ENCODE results near the gene ZFP69B. TPM values are rescaled to one million over a fixed set of nuclear protein-coding genes. Genes with fewer than 3 reads are reported as not detected.
"Not testable (repeated sequence)": the region's sequence is repeated elsewhere in the genome, so short reads cannot be mapped to it uniquely, and the experiment has no call there.

The ZFP69B gene
- total RNA-seq, 1 donor from 2014 or later, result 14.3 TPM

GRCh38 chr1:40478276-40478675 is 28.0 kb downstream of the ZFP69B start:
- peak overlapping the region; percentile 92 for H3K4me3 Mint-ChIP-seq
- peaks cover 17% of the 10 kb centered on the region for H3K9me3 Mint-ChIP-seq
- no peaks in the 10 kb centered on the region for H3K27me3 Mint-ChIP-seq (ENCODE audit: low read depth)
- peaks cover 27% of the 10 kb centered on the region for H3K4me1 Mint-ChIP-seq
- TF ChIP-seq, protein P1, sequence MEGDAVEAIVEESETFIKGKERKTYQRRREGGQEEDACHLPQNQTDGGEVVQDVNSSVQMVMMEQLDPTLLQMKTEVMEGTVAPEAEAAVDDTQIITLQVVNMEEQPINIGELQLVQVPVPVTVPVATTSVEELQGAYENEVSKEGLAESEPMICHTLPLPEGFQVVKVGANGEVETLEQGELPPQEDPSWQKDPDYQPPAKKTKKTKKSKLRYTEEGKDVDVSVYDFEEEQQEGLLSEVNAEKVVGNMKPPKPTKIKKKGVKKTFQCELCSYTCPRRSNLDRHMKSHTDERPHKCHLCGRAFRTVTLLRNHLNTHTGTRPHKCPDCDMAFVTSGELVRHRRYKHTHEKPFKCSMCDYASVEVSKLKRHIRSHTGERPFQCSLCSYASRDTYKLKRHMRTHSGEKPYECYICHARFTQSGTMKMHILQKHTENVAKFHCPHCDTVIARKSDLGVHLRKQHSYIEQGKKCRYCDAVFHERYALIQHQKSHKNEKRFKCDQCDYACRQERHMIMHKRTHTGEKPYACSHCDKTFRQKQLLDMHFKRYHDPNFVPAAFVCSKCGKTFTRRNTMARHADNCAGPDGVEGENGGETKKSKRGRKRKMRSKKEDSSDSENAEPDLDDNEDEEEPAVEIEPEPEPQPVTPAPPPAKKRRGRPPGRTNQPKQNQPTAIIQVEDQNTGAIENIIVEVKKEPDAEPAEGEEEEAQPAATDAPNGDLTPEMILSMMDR (conservative IDR thresholded peaks at IDR 0.05), result no peak
- DNase-seq (ENCODE audit: low read depth, low spot score), result no peak
- peaks cover 38% of the 10 kb centered on the region for H3K36me3 Mint-ChIP-seq (ENCODE audit: low read depth)
- no peak overlapping the region for H3K27ac Mint-ChIP-seq (ENCODE audit: unreplicated experiment)

GRCh38 chr1:40479156-40479555 is 28.9 kb downstream of the ZFP69B start:
- peak overlapping the region; percentile 73 for H3K27ac Mint-ChIP-seq (ENCODE audit: unreplicated experiment)
- no peaks in the 10 kb centered on the region for H3K27me3 Mint-ChIP-seq (ENCODE audit: low read depth)
- DNase-seq (ENCODE audit: low read depth, low spot score), result no peak
- H3K4me1 Mint-ChIP-seq, result peaks cover 27% of the 10 kb centered on the region
- peaks cover 39% of the 10 kb centered on the region for H3K36me3 Mint-ChIP-seq (ENCODE audit: low read depth)
- TF ChIP-seq, protein P1 (conservative IDR thresholded peaks at IDR 0.05), result no peak
- H3K9me3 Mint-ChIP-seq, result peaks cover 14% of the 10 kb centered on the region
- peak overlapping the region; percentile 92 for H3K4me3 Mint-ChIP-seq

GRCh38 chr1:40495315-40495903 is 45.1 kb downstream of the ZFP69B start:
- TF ChIP-seq, protein P1 (conservative IDR thresholded peaks at IDR 0.05), result no peak
- Mint-ChIP-seq H3K4me1 (no peaks in the 10 kb centered on the region), H3K27me3 (ENCODE audit: low read depth) (no peaks in the 10 kb centered on the region), H3K27ac (ENCODE audit: unreplicated experiment) (no peak overlapping the region), H3K36me3 (ENCODE audit: low read depth) (peaks cover 78% of the 10 kb centered on the region), H3K4me3 (no peak overlapping the region), H3K9me3 (peaks cover 35% of the 10 kb centered on the region)
- DNase-seq (ENCODE audit: low read depth, low spot score), result no peak

- Mint-ChIP-seq H3K9me3 (peaks cover 28% of the 10 kb centered on the region), H3K36me3 (ENCODE audit: low read depth) (peaks cover 66% of the 10 kb centered on the region)
- H3K27ac Mint-ChIP-seq (ENCODE audit: unreplicated experiment); DNase-seq (ENCODE audit: low read depth, low spot score); H3K4me3 Mint-ChIP-seq; H3K27me3 Mint-ChIP-seq (ENCODE audit: low read depth); H3K4me1 Mint-ChIP-seq: not testable (repeated sequence)
Measured at GRCh38 chr1:40502651-40503050, 52.4 kb downstream of the ZFP69B start.

GRCh38 chr1:40507973-40508372 is 57.7 kb downstream of the ZFP69B start:
- Mint-ChIP-seq H3K4me1 (peaks cover 13% of the 10 kb centered on the region), H3K36me3 (ENCODE audit: low read depth) (peaks cover 52% of the 10 kb centered on the region), H3K9me3 (peaks cover 15% of the 10 kb centered on the region), H3K4me3 (peak overlapping the region; percentile 76), H3K27ac (ENCODE audit: unreplicated experiment) (peak overlapping the region; percentile 78), H3K27me3 (ENCODE audit: low read depth) (no peaks in the 10 kb centered on the region)
- DNase-seq (ENCODE audit: low read depth, low spot score), result no peak
- TF ChIP-seq, protein P1 (conservative IDR thresholded peaks at IDR 0.05), result no peak
